ENCODE data around the gene NEUROD2. TPM values are rescaled to one million over a fixed set of nuclear protein-coding genes. Genes with fewer than 3 reads are reported as not detected.

NEUROD2 gene
- polyA plus RNA-seq, 1 of the 3 experiments (the other 2 are of a cell fraction), result not detected

GRCh38 chr17:39642291-39643074, 34.8 kb upstream of the NEUROD2 start (continued):
- no peak for TF ChIP-seq REST (IDR thresholded peaks at IDR 0.05; ENCODE audit: low read depth, low read length)
- no peak for TF ChIP-seq CHD2 (IDR thresholded peaks at IDR 0.05; ENCODE audit: low read length, partially characterized antibody)
- no peak for TF ChIP-seq MEF2A (IDR thresholded peaks at IDR 0.05; ENCODE audit: borderline replicate concordance, low read depth)
- TF ChIP-seq RAD21 (IDR thresholded peaks at IDR 0.05; ENCODE audit: low read length), result no peak
- TF ChIP-seq FOXJ3 (CRISPR knock-in tag; IDR thresholded peaks at IDR 0.05), result no peak

- Histone ChIP-seq H3K9me3 (no peaks in the 10 kb centered on the region), H2AFZ (ENCODE audit: low read depth) (no peak overlapping the region), H4K20me1 (ENCODE audit: insufficient read depth) (peaks cover 32% of the 10 kb centered on the region), H3K27me3 (ENCODE audit: insufficient read depth) (no peaks in the 10 kb centered on the region), H3K9ac (no peak overlapping the region), H3K27ac (ENCODE audit: low read depth in 2 of 2, low read length in 1 of 2) (no peak overlapping the region), H3K9me2 (no peaks in the 10 kb centered on the region), H3K36me3 (replicated peaks in 1 of 2; ENCODE audit: control insufficient read depth in 1 of 2, insufficient read depth in 2 of 2, low read length in 1 of 2) (no peaks in the 10 kb centered on the region), H3K4me1 (ENCODE audit: control insufficient read depth in 1 of 2, insufficient read depth in 2 of 2, low read depth in 1 of 2, low read length in 1 of 2) (peaks cover 0 to 17% of the 10 kb centered on the region in 2 experiments; a peak in 2 of 4 replicates), H3K4me3 (ENCODE audit: low read depth in 2 of 2, low read length in 1 of 2) (no peak overlapping the region), H3K4me2 (no peak overlapping the region), H3F3A (replicated peaks; ENCODE audit: insufficient read depth) (no peaks in the 10 kb centered on the region), H3K79me2 (ENCODE audit: insufficient read depth) (peaks cover 90% of the 10 kb centered on the region)
- 93% methylated on average over 6 of the region's 7 CpGs for WGBS (ENCODE audit: low lambda C conversion rate)
- TF ChIP-seq NFIC (IDR thresholded peaks at IDR 0.05; ENCODE audit: borderline replicate concordance) (no peak), YY1 (IDR thresholded peaks at IDR 0.05; ENCODE audit: low read depth) (no peak)
- ChIA-PET POLR2A (no interaction called here), CTCF (interaction anchor here (2.0 to 17.4 kb wide), 4 partner anchors 10 to 93 kb away, joined by 5 to 332 read pairs (median 50); partner anchors contain the start of genes PPP1R1B and TCAP)
- DNase-seq, result no peak
Observed at GRCh38 chr17:39641883-39642282, 34.2 kb upstream of the NEUROD2 start.

- Histone ChIP-seq H3K79me2 (ENCODE audit: insufficient read depth) (peaks cover 86% of the 10 kb centered on the region), H3K9ac (no peak overlapping the region), H3K4me3 (ENCODE audit: low read depth in 2 of 2, low read length in 1 of 2) (no peak overlapping the region), H3K36me3 (replicated peaks in 1 of 2; ENCODE audit: control insufficient read depth in 1 of 2, insufficient read depth in 2 of 2, low read length in 1 of 2) (no peaks in the 10 kb centered on the region), H3K27me3 (ENCODE audit: insufficient read depth) (no peaks in the 10 kb centered on the region), H3K27ac (ENCODE audit: low read depth in 2 of 2, low read length in 1 of 2) (no peak overlapping the region), H3K4me1 (ENCODE audit: control insufficient read depth in 1 of 2, insufficient read depth in 2 of 2, low read depth in 1 of 2, low read length in 1 of 2) (peaks cover 0 to 23% of the 10 kb centered on the region in 2 experiments; a peak in 2 of 4 replicates), H3K9me2 (no peaks in the 10 kb centered on the region), H3F3A (replicated peaks; ENCODE audit: insufficient read depth) (no peaks in the 10 kb centered on the region), H2AFZ (ENCODE audit: low read depth) (no peak overlapping the region), H3K9me3 (no peaks in the 10 kb centered on the region), H4K20me1 (ENCODE audit: insufficient read depth) (peaks cover 32% of the 10 kb centered on the region), H3K4me2 (no peak overlapping the region)
- ChIA-PET CTCF (interaction anchor here (2.1 to 17.4 kb wide), 3 partner anchors 11 to 25 kb away, joined by 6 to 332 read pairs (median 93); partner anchors contain the start of genes PPP1R1B and TCAP), POLR2A (no interaction called here)
- DNase-seq, result no peak
- TF ChIP-seq USF1 (IDR thresholded peaks at IDR 0.05; ENCODE audit: borderline replicate concordance, low read depth) (no peak), JUND (IDR thresholded peaks at IDR 0.05) (no peak), PBX3 (IDR thresholded peaks at IDR 0.05) (no peak)
- 100% methylated on average over 4 of the region's 4 CpGs for WGBS (ENCODE audit: low lambda C conversion rate)
Observed at GRCh38 chr17:39641097-39641496, 33.4 kb upstream of the NEUROD2 start.
